Body of pancreas (tissue), 4 donors: ENCODE measurements around the gene CCT6B.

Experiments
- POLR2A ChIP-seq, 3 donors: fragments of 450-650 bp; IDR thresholded peaks; one replicate each; pipeline ENCODE4 v1.6.1; 2016; ENCODE audit warnings: antibody characterized with exemption in 3 of 3, mild to moderate bottlenecking in 2 of 3
- TF ChIP-seq, protein P1 (sequence below), 7 experiments: fragments of 450-650 bp in 4 of 7; fragments of 200-600 bp in 3 of 7; sonication (generic) in 3 of 7; IDR thresholded peaks; one replicate each; pipeline ENCODE4 v1.5.1; 2016 to 2019; ENCODE audit warnings: antibody characterized with exemption in 7 of 7

DNA sequence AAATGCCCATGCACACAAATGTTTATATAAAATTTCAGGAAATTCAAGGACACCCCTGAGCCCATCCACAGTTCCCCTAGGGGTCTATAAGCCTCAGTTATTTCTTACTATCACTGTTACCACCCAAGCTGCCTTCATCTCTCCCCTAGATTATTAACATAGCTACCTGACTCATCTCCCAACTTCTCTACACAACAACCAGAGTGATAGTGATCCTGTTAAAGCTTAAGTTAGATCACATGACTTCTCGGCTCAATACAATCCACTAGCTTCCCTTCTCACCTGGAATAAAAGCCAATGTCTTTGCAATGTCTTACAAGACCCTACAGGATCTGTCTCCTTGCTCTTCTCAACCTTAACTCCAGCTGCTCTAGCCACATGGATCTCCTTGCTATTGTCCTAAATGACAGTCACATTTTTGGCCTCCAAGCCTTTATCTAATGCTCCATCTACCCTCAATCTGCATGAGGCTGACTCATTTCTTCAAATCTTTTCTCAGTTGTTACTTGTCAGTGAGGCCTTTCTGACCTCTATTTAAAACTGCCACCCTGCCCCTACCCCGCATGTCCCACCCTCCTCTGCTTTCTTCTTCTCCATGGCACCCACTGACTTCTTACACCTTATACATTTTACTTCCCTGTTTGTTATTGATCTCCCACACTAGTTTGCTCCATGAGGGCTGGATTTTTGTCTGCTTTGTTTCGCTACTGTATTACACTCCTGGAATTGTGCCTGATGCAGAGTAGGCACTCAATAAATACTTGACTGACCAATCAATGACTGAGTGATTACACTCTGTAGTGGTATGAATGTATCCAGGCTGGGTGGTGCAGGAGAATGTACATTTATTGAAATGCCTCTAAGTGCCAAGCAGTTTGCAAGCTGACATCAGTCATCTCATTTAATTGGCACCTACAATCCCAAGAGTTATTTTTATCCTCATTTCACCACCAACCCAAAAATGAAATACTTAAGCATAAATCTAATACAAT is 13.8 kb upstream of the CCT6B start:
- TF ChIP-seq, protein P1, sequence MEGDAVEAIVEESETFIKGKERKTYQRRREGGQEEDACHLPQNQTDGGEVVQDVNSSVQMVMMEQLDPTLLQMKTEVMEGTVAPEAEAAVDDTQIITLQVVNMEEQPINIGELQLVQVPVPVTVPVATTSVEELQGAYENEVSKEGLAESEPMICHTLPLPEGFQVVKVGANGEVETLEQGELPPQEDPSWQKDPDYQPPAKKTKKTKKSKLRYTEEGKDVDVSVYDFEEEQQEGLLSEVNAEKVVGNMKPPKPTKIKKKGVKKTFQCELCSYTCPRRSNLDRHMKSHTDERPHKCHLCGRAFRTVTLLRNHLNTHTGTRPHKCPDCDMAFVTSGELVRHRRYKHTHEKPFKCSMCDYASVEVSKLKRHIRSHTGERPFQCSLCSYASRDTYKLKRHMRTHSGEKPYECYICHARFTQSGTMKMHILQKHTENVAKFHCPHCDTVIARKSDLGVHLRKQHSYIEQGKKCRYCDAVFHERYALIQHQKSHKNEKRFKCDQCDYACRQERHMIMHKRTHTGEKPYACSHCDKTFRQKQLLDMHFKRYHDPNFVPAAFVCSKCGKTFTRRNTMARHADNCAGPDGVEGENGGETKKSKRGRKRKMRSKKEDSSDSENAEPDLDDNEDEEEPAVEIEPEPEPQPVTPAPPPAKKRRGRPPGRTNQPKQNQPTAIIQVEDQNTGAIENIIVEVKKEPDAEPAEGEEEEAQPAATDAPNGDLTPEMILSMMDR (IDR thresholded peaks at IDR 0.05), result no peak
- TF ChIP-seq POLR2A (IDR thresholded peaks at IDR 0.05), result no peak
